Right renal cortex interstitium (tissue), 3 donors: ENCODE results near the gene AUTS2. TPM values are rescaled to one million over a fixed set of nuclear protein-coding genes. Genes with fewer than 3 reads are reported as not detected.
A peak's percentile ranks its signal among the peaks of the same experiment; 100 is the strongest.
"Not testable (repeated sequence)": the region's sequence is repeated elsewhere in the genome, so short reads cannot be mapped to it uniquely, and the experiment has no call there.

Source experiments
- DNase-seq, 3 donors: peaks; one replicate each; pipeline ENCODE4 v3.0.0-alpha.2; 2013; ENCODE audit warnings: low read depth in 3 of 3, low spot score in 2 of 3
- polyA plus RNA-seq, 3 donors: library from polyadenylated mRNA; unstranded; fragments of 120-200 nt; gene quantifications; one replicate each; pipeline ENCODE4 v1.2.1, GENCODE V29; 2013; ENCODE audit not compliant: insufficient read length in 3 of 3

The AUTS2 gene
- polyA plus RNA-seq, 3 donors: 51.6 to 66.2 (median 55.2) TPM

- DNase-seq: no peak
Measured at GRCh38 chr7:70259502-70259901, 661.2 kb downstream of the AUTS2 start.

GRCh38 chr7:70263471-70264255 lies 665.4 kb downstream of the AUTS2 start:
- DNase-seq: no peak

- DNase-seq: no peak
Measured at GRCh38 chr7:70266186-70266585, 667.9 kb downstream of the AUTS2 start.

GRCh38 chr7:70267381-70268120 lies 669.3 kb downstream of the AUTS2 start:
- DNase-seq: no peak

- no peak for DNase-seq
Measured at GRCh38 chr7:70268179-70268578, 669.9 kb downstream of the AUTS2 start.

- DNase-seq: no peak
Measured at GRCh38 chr7:70270149-70270548, 671.9 kb downstream of the AUTS2 start.

- peak in 2 of 3 donors; percentile 15 to 20 for DNase-seq
Measured at GRCh38 chr7:70271617-70272081, 673.4 kb downstream of the AUTS2 start.

GRCh38 chr7:70275570-70275969 lies 677.3 kb downstream of the AUTS2 start:
- DNase-seq: not testable (repeated sequence)

- no peak for DNase-seq
Measured at GRCh38 chr7:70285187-70285586, 686.9 kb downstream of the AUTS2 start.

- DNase-seq: no peak
Measured at GRCh38 chr7:70285854-70286253, 687.6 kb downstream of the AUTS2 start.

- no peak for DNase-seq
Measured at GRCh38 chr7:70288781-70289456, 690.6 kb downstream of the AUTS2 start.

- DNase-seq: no peak
Measured at GRCh38 chr7:70292716-70293115, 694.4 kb downstream of the AUTS2 start.

GRCh38 chr7:70294211-70294911 lies 696.1 kb downstream of the AUTS2 start:
- no peak for DNase-seq

GRCh38 chr7:70298780-70299471 lies 700.7 kb downstream of the AUTS2 start:
- DNase-seq: no peak

GRCh38 chr7:70299472-70299807 lies 701.2 kb downstream of the AUTS2 start:
- DNase-seq: no peak

- DNase-seq: no peak
Measured at GRCh38 chr7:70301673-70302185, 703.5 kb downstream of the AUTS2 start.

GRCh38 chr7:70303309-70303708 lies 705.0 kb downstream of the AUTS2 start:
- no peak for DNase-seq

- DNase-seq: no peak
Measured at GRCh38 chr7:70303780-70304179, 705.5 kb downstream of the AUTS2 start.

- no peak for DNase-seq
Measured at GRCh38 chr7:70306173-70306572, 707.9 kb downstream of the AUTS2 start.

- no peak for DNase-seq
Measured at GRCh38 chr7:70307544-70308106, 709.4 kb downstream of the AUTS2 start.
